IMR-90 (cell line): Measurements from ENCODE around the gene PLS1. TPM values are rescaled to one million over a fixed set of nuclear protein-coding genes. Genes with fewer than 3 reads are reported as not detected.

ENCODE experiments used
- ATAC-seq: fragments of 200-7000 bp; cut with Tn5 transposase; 2 replicates; pipeline ENCODE4 v1.9.1; 2020; ENCODE audit warnings: low read depth, mild to moderate bottlenecking, moderate library complexity
- BruUV-seq: library from RNA; stranded (reverse); fragments of 400-500 nt; replicated peaks from 2 replicates; lab custom pipeline; 2021; lab: Mats Ljungman, UMichigan
- CTCF ChIA-PET: fragments of 300-600 bp; formaldehyde crosslinking; extraction: SDS; loops from one replicate; lab custom pipeline; 2021; ENCODE audit warnings: antibody characterized with exemption; lab: Yijun Ruan, JAX
- POLR2A ChIA-PET: fragments of 300-600 bp; sonication (Branson Sonifier 250); formaldehyde crosslinking; loops from one replicate; lab custom pipeline; 2022; ENCODE audit warnings: antibody characterized with exemption; ENCODE audit not compliant: unreplicated experiment; lab: Charles Lee
- DNase-seq: peaks from one replicate; pipeline ENCODE4 v3.0.0; 2013
- H2AFZ ChIP-seq: replicated peaks from 2 replicates; pipeline ENCODE3; 2013; ENCODE audit warnings: low read length, mild to moderate bottlenecking; ENCODE audit not compliant: poor library complexity
- H2AK5ac ChIP-seq: 2 replicates; pipeline ENCODE4 v1.6.1; 2013; ENCODE audit warnings: low read depth, low read length, inconsistent platforms
- H2AK9ac ChIP-seq: replicated peaks from 2 replicates; pipeline ENCODE3; 2013; ENCODE audit warnings: mild to moderate bottlenecking, low read depth, low read length, moderate library complexity; ENCODE audit not compliant: poor library complexity
- H2BK120ac ChIP-seq: 2 replicates; pipeline ENCODE4 v1.6.1; 2013; ENCODE audit warnings: low read depth, low read length, inconsistent platforms
- H2BK15ac ChIP-seq: 3 replicates; pipeline ENCODE4 v1.6.1; 2013; ENCODE audit warnings: low read depth, low read length, inconsistent platforms
- H2BK20ac ChIP-seq: 2 replicates; pipeline ENCODE4 v1.6.1; 2013; ENCODE audit warnings: low read depth, mild to moderate bottlenecking, inconsistent platforms, low read length, moderate library complexity
- H2BK5ac ChIP-seq: 2 replicates; pipeline ENCODE4 v1.6.1; 2013; ENCODE audit warnings: mild to moderate bottlenecking, low read depth, low read length, inconsistent platforms; ENCODE audit not compliant: poor library complexity, severe bottlenecking
- H3K14ac ChIP-seq: replicated peaks from 2 replicates; pipeline ENCODE4 v1.6.1; 2013; ENCODE audit warnings: low read depth, low read length, inconsistent platforms
- H3K18ac ChIP-seq: 2 replicates; pipeline ENCODE4 v1.6.1; 2013; ENCODE audit warnings: low read depth, low read length, control low read depth
- H3K23ac ChIP-seq: 2 replicates; pipeline ENCODE4 v1.6.1; 2013; ENCODE audit warnings: low read depth, low read length, inconsistent platforms
- H3K27ac ChIP-seq: 2 replicates; pipeline ENCODE4 v1.5.1; 2013; ENCODE audit warnings: mild to moderate bottlenecking, control low read depth, low read length; ENCODE audit not compliant: insufficient read depth
- H3K27me3 ChIP-seq: 2 replicates; pipeline ENCODE4 v1.6.1; 2013; ENCODE audit warnings: low read length; ENCODE audit not compliant: control insufficient read depth, insufficient read depth
- H3K36me3 ChIP-seq: 2 replicates; pipeline ENCODE4 v1.6.1; 2013; ENCODE audit warnings: low read length, mixed read lengths; ENCODE audit not compliant: control insufficient read depth, insufficient read depth
- H3K4ac ChIP-seq: 2 replicates; pipeline ENCODE4 v1.6.1; 2013; ENCODE audit warnings: low read depth, low read length, inconsistent platforms
- H3K4me1 ChIP-seq: 2 replicates; pipeline ENCODE4 v1.6.1; 2013; ENCODE audit warnings: low read length, mixed read lengths; ENCODE audit not compliant: control insufficient read depth, insufficient read depth
- H3K4me2 ChIP-seq: 2 replicates; pipeline ENCODE4 v1.6.1; 2013; ENCODE audit warnings: low read depth, mild to moderate bottlenecking, control low read depth, low read length, moderate library complexity
- H3K4me3 ChIP-seq: 2 replicates; pipeline ENCODE4 v1.5.1; 2013; ENCODE audit warnings: low read depth, mild to moderate bottlenecking, control low read depth, low read length, moderate library complexity; ENCODE audit not compliant: insufficient read depth
- H3K56ac ChIP-seq: 2 replicates; pipeline ENCODE4 v1.6.1; 2013; ENCODE audit warnings: low read length, inconsistent platforms; ENCODE audit not compliant: insufficient read depth; ENCODE audit errors: extremely low read depth
- H3K79me1 ChIP-seq, 2 experiments: 2 replicates each; pipeline ENCODE4 v1.6.1; 2013; ENCODE audit warnings: low read length in 2 of 2, inconsistent platforms in 1 of 2, low read depth in 1 of 2
- H3K9ac ChIP-seq: 2 replicates; pipeline ENCODE4 v1.6.1; 2013; ENCODE audit warnings: low read depth, low read length, control low read depth
- H3K9me1 ChIP-seq: 2 replicates; pipeline ENCODE4 v1.6.1; 2013; ENCODE audit warnings: low read length, inconsistent platforms; ENCODE audit not compliant: insufficient read depth
- H3K9me3 ChIP-seq: 2 replicates; pipeline ENCODE4 v1.6.1; 2013; ENCODE audit warnings: low read length; ENCODE audit not compliant: control insufficient read depth, insufficient read depth
- H4K20me1 ChIP-seq: 2 replicates; pipeline ENCODE4 v1.6.1; 2013; ENCODE audit warnings: low read length, inconsistent platforms; ENCODE audit not compliant: insufficient read depth
- H4K5ac ChIP-seq: 2 replicates; pipeline ENCODE4 v1.6.1; 2013; ENCODE audit warnings: mild to moderate bottlenecking, low read depth, low read length, control low read depth
- H4K8ac ChIP-seq, 2 experiments: 2 replicates each; pipeline ENCODE4 v1.6.1; 2013; ENCODE audit warnings: low read depth in 2 of 2, low read length in 2 of 2, control low read depth in 1 of 2, inconsistent platforms in 1 of 2
- H4K91ac ChIP-seq: 2 replicates; pipeline ENCODE4 v1.6.1; 2013; ENCODE audit warnings: low read depth, low read length, inconsistent platforms; ENCODE audit not compliant: insufficient read depth
- BHLHE40 ChIP-seq: fragments of 150-350 bp; IDR thresholded peaks from 2 replicates; pipeline ENCODE4 v1.6.1; 2016; ENCODE audit warnings: mild to moderate bottlenecking, low read depth, low read length
- MAFK ChIP-seq: IDR thresholded peaks from 2 replicates; pipeline ENCODE4 v1.6.1; 2012; ENCODE audit warnings: low read depth, low read length, improper control_type of control experiment
- MXI1 ChIP-seq: IDR thresholded peaks from 2 replicates; pipeline ENCODE4 v1.6.1; 2012; ENCODE audit warnings: low read depth, mild to moderate bottlenecking, low read length, moderate library complexity, borderline replicate concordance
- NFE2L2 ChIP-seq: fragments of 150-350 bp; IDR thresholded peaks from 2 replicates; pipeline ENCODE4 v1.6.1; 2016; ENCODE audit warnings: low read depth, mild to moderate bottlenecking, low read length
- POLR2A ChIP-seq: IDR thresholded peaks from 2 replicates; pipeline ENCODE4 v1.6.1; 2012; ENCODE audit warnings: mild to moderate bottlenecking, low read depth, low read length
- RCOR1 ChIP-seq: IDR thresholded peaks from 2 replicates; pipeline ENCODE4 v1.6.1; 2012; ENCODE audit warnings: mild to moderate bottlenecking, low read length, improper control_type of control experiment; ENCODE audit not compliant: insufficient replicate concordance
- dilution Hi-C: fragments of 300-500 bp; cut with HindIII; formaldehyde crosslinking; loops from one replicate; pipeline ENCODE4 v1.14.3; 2018; ENCODE audit warnings: low sequenced_read_pairs; ENCODE audit not compliant: unreplicated experiment
- in situ Hi-C: fragments of 300-500 bp; cut with MboI; formaldehyde crosslinking; loops from 3 replicates; pipeline ENCODE4 v1.14.3; 2019; ENCODE audit warnings: low sequenced_read_pairs, inconsistent platforms, mixed read lengths
- intact Hi-C: fragments of 100-400 bp; cut with micrococcal nuclease; formaldehyde crosslinking; loops from 2 replicates; pipeline ENCODE4 v1.10.0; 2022
- polyA plus RNA-seq, 3 experiments: library from polyadenylated mRNA; depleted of rRNA; stranded (reverse); fragments of >200 nt; gene quantifications; 2 replicates each; pipeline ENCODE4 v1.2.3, GENCODE V29; 2012; ENCODE audit warnings: low replicate concordance in 1 of 3
- total RNA-seq: library from RNA; depleted of rRNA; stranded (reverse); fragments of >200 nt; gene quantifications from 2 replicates; pipeline ENCODE4 v1.2.3, GENCODE V29; 2012
- TF ChIP-seq, protein P1 (sequence below): fragments of 150-350 bp; IDR thresholded peaks from 2 replicates; pipeline ENCODE4 v1.6.1; 2016; ENCODE audit warnings: low read depth, mild to moderate bottlenecking, low read length, moderate library complexity, borderline replicate concordance
- TF ChIP-seq, protein P2 (sequence below): conservative IDR thresholded peaks from 2 replicates; pipeline ENCODE4 v1.5.1; 2012; ENCODE audit warnings: mild to moderate bottlenecking, low read depth, low read length, improper control_type of control experiment

Gene PLS1
- total and polyA plus RNA-seq, 2 of the 4 experiments (the other 2 are of a cell fraction): 0.29 to 0.90 TPM

DNA sequence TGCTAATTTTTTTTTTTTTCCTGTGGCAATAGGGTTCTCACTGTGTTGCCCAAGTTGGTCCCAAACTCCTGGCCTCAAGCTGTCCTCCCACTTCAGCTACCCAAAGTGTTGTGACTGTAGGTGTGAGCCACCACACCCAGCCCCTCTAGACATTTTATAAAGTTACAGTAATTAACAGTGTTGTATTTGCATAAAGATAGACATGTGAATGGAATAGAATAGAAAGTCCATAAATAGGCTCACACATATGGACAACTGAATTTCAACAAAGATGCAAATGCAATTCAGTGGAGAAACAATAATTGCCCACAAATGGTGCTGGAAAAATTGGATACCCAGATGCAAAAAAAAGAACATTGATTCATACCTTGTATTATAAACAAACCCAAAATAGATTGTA is 39.9 kb downstream of the PLS1 start:
- no peak overlapping the region for H3K56ac ChIP-seq

More for the DNA sequence above, 39.9 kb downstream of the PLS1 start:
- H4K91ac ChIP-seq: no peak overlapping the region
- H2BK5ac ChIP-seq: no peak overlapping the region
- no peaks in the 10 kb centered on the region for H3K9me3 ChIP-seq
- in situ Hi-C loops: no loop called here
- TF ChIP-seq, protein P1, sequence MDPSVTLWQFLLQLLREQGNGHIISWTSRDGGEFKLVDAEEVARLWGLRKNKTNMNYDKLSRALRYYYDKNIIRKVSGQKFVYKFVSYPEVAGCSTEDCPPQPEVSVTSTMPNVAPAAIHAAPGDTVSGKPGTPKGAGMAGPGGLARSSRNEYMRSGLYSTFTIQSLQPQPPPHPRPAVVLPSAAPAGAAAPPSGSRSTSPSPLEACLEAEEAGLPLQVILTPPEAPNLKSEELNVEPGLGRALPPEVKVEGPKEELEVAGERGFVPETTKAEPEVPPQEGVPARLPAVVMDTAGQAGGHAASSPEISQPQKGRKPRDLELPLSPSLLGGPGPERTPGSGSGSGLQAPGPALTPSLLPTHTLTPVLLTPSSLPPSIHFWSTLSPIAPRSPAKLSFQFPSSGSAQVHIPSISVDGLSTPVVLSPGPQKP: no peak
- TF ChIP-seq MXI1 (no peak), POLR2A (no peak), MAFK (no peak), RCOR1 (no peak), BHLHE40 (no peak), NFE2L2 (no peak)
- TF ChIP-seq, protein P2, sequence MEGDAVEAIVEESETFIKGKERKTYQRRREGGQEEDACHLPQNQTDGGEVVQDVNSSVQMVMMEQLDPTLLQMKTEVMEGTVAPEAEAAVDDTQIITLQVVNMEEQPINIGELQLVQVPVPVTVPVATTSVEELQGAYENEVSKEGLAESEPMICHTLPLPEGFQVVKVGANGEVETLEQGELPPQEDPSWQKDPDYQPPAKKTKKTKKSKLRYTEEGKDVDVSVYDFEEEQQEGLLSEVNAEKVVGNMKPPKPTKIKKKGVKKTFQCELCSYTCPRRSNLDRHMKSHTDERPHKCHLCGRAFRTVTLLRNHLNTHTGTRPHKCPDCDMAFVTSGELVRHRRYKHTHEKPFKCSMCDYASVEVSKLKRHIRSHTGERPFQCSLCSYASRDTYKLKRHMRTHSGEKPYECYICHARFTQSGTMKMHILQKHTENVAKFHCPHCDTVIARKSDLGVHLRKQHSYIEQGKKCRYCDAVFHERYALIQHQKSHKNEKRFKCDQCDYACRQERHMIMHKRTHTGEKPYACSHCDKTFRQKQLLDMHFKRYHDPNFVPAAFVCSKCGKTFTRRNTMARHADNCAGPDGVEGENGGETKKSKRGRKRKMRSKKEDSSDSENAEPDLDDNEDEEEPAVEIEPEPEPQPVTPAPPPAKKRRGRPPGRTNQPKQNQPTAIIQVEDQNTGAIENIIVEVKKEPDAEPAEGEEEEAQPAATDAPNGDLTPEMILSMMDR: no peak
- H3K23ac ChIP-seq: no peak overlapping the region
- H3K4ac ChIP-seq: no peak overlapping the region
- H2BK15ac ChIP-seq: no peak overlapping the region
- ChIA-PET CTCF (no interaction called here), POLR2A (no interaction called here)
- H4K20me1 ChIP-seq: no peaks in the 10 kb centered on the region
- H3K14ac ChIP-seq: no peak overlapping the region
- peaks cover 2% of the 10 kb centered on the region; the same call in 1 of the 2 replicates for H3K27me3 ChIP-seq
- no peak overlapping the region for H3K4me3 ChIP-seq
- no peaks in the 10 kb centered on the region for H3K4me1 ChIP-seq
- dilution Hi-C loops: no loop called here
- H2AK9ac ChIP-seq: no peak overlapping the region
- H2BK120ac ChIP-seq: no peak overlapping the region
- no TSS peak for BruUV-seq
- H3K9ac ChIP-seq: no peak overlapping the region
- intact Hi-C loops: no loop called here
- no peak overlapping the region for H2AFZ ChIP-seq
- no peak for ATAC-seq
- no peak overlapping the region for H2BK20ac ChIP-seq
- H3K27ac ChIP-seq: no peak overlapping the region
- no peaks in the 10 kb centered on the region for H3K9me1 ChIP-seq
- H3K79me1 ChIP-seq: no peaks in the 10 kb centered on the region
- no peak overlapping the region for H4K5ac ChIP-seq
- no peak overlapping the region for H4K8ac ChIP-seq
- no peak overlapping the region for H2AK5ac ChIP-seq
- no peak overlapping the region for H3K4me2 ChIP-seq
- no peak overlapping the region for H3K18ac ChIP-seq
- DNase-seq: no peak
- H3K36me3 ChIP-seq: no peaks in the 10 kb centered on the region
